ENCODE results near the gene SYCE1L.
"Not testable (repeated sequence)": the region's sequence is repeated elsewhere in the genome, so short reads cannot be mapped to it uniquely, and the experiment has no call there.

The SYCE1L gene

DNA sequence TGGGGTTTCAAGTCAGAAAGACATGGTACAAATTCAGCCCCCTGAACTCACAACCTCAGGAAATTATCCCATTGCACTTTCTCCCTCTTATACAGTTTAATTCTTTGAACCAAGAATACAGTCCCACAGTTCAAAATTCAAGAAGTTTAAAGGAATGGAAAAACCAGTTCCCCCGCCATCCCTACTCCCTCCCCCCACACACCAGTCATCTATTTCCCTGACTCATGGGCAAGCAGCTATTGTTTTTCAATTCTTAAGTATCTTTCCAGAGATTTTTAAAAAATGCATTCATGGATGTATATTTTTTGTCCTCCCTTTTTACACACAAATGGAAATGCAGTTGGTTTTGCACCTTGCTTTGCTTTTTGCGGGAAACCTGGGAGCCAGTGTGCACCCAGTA is 7.3 kb downstream of the SYCE1L start:
- no peak for DNase-seq (ENCODE audit: low spot score)

DNA sequence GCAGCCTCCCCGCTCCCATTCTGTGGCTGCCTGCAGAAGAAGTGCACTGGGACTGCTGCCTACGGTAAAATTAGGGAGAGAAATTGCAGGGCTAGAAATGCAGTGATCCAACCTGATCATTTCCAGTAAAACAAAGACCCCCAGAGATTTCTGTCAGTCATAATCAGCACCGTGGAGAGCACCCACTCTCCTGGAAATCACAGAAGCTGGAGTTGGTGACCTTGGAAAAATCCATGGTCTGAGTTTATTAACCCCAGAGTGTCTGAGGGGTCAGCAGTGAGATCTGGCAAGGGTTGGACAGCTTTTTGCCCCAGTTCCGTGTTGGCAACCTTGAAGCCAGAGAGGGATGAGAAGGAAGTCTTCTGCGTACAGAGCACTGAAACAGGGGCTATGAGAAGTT is 7.8 kb downstream of the SYCE1L start:
- DNase-seq (ENCODE audit: low spot score) = no peak

DNA sequence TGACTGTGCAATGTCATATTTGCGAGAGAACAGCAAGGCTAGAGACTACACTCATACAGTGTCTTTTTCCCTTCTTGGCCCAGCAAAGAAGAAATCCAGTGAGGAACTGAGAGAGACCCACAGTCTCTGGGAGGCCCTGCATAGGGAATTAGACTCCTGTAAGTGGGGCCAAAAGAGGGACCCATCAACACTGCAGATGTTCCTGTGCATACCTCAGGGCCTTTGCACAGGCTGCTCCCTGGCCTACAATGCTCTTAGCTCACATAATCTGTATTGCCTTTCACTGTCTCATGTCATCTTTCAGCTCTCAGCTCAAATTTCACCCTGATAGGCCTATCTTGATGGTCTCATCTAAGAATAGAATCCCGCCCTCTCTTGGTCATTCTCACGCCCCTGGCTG is 9.2 kb downstream of the SYCE1L start:
- no peak for DNase-seq (ENCODE audit: low spot score)

DNA sequence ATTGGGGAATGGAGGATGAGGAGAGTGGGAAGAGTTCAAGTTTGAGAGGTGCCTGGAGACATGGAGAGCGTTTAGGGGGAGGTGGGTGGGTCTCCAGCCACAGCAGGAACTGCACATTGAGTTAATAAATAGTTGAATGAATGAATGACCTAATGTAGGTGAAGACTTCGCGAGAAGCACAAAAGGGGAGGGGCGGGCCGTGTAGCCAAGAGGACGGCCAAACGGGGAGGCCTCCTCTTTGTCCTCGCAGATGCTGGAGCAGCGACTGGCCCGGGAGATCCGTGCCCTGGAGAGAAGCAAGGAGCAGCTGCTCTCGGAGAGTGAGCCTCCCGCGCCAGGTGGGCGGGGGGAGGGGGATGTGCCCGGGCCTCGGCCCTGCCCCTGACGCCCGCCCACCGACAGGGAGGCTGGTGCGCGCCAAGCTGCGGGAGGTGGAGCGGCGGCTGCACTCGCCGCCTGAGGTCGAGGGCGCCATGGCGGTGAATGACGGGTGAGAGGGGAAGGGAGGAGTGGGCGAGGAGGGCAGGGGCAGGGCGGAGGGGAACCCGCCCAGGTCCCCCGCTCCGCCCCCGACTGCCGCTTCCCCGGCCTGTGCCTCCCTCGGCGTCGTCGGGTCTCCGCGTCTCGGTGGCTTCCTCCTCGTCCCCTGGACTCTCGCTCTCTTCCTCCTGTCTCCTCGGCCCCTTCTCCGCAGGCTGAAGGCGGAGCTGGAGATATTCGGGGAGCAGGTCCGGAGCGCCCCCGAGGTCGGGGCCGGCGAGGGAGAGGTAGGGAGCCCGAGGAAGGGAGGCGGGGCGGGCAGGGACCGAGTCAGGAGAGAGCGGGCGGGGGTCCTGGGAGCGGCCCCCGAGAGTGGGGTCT is 12.9 kb downstream of the SYCE1L start:
- DNase-seq (ENCODE audit: low spot score) = peak; percentile 96

DNA sequence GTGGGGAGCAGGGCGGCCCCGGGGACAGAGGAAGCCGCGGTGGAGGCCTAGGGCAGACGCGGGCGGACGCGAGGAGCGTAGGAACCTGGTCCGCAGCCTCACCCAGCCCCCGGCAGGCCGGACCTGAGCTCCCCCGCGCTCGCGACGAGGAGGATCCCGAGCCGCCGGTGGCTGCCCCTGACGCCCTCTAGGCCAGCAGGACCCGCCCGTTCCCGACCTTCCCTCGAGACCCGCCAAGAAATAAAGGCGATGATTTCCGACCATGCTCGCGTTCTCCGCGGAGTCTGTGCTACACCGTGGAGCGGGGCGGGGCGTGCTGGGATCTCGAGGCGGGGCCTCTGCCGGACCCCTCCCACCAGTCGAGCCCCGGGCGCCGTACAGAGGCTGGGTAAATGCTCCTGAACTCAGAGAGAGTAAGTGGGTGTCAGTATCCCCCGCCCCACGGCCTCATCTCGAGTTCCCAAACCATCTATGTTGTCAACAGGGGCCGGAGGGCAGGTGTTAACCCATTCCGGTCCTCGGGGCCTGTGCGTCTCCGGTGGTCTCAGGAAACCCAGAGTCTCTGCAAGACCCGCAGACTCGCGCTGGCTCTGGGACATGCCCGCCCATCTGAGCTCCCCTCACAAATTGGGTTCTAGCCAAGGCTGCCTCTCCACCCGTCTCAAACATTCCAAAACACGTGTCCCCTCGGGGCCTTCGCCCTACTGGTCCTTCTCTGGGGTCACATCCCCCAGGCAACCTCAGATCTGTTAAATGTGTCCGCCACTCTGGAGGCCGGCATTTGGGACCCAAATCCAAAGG is 13.7 kb downstream of the SYCE1L start:
- peak; percentile 89 for DNase-seq (ENCODE audit: low spot score)

DNA sequence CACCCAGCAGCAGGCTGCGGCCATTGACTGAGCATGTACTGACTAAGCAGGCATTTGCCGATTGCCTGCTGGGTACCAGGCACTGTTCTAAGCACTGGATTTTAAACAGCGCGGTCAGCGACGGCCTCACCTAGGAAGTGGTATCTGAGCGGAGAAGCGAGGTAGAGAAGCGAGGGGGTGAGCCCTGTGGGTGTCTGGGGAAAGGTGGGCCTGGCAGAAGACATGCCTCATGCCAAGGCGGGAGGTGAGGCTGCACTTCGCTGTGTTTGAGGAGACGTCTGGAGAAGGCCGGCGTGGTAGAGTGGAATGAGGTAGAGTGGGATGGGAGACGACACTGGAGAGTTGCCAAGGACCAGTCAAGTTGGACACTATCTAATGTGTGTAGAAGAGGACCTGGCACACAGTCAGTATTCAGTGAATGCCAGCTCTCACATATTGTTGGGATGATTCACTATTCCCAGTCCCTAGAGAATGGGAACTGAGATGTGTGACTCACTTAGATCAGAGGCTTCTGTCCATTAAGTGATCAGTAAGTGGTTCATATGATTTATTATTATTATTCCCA is 14.4 kb downstream of the SYCE1L start:
- DNase-seq (ENCODE audit: low spot score) = no peak

DNA sequence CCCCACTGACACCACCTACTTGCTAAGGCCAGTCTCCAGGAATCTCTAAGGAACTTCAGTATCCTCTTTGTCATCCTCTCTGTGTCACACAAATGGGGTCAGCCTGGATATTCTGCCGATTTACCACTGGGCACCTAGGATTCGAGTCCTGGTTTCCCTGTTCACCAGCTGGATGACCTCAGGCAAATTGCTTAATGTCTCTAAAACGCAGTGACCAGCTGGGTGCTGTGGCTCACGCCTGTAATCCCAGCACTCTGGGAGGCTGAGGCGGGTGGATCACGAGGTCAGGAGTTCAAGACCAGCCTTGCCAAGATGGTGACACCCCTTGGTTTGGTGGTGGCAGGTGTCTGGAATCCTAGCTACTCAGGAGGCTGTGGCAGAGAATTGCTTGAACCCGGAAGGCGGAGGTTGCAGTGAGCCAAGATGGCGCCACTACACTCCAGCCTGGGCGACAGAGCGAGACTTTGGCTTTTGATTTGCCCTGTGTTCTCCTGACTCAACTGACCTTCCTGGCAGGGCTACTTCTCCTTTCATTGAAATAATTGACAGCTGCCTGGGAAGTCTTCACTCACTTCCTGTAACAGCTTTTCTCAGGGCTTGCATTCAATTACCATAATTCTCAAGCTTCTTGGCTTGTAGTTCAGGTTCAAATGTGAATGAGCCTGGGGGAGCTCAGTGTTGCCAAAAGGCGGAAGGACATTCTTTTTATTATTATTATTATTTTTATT is 15.4 kb downstream of the SYCE1L start:
- DNase-seq (ENCODE audit: low spot score) = no peak

DNA sequence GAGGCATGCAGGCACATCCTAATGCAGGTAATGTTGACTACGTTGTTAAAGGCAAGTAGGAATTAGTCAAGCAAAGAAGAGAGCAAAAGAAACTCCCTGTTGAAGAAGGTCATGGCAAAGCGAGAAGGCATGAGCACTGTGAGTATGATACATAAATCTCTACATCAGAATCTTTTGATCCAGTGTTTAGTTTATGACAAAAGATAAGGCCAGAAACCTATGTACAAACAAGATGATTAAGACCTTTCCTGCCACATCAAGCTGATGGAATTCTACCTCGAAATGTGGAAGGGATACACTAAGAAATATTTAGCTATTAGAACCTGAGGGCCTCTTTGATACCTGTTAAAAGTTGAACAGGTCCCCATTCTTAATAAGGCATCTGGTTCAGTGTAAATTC is 20.2 kb downstream of the SYCE1L start:
- DNase-seq (ENCODE audit: low spot score) = no peak

DNA sequence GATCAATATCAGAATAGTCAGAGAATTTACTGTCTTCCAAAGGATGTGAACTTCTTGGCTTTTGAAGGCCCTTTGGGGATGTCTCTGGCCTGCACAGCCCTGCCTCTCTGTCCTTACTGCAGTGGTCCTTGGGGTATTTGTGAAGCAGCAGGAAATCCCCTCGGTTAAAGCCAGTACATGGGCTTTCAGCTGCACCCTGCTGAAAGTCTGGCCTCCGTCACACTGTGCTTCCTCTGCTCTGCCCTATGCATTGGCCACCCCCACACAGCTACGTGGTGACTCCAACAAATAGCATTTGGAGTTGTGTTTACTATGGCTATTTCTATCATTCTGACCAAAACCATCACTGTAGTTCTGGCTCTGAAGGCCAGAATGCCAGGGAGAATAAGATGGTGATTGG is 21.2 kb downstream of the SYCE1L start:
- DNase-seq (ENCODE audit: low spot score) = no peak

DNA sequence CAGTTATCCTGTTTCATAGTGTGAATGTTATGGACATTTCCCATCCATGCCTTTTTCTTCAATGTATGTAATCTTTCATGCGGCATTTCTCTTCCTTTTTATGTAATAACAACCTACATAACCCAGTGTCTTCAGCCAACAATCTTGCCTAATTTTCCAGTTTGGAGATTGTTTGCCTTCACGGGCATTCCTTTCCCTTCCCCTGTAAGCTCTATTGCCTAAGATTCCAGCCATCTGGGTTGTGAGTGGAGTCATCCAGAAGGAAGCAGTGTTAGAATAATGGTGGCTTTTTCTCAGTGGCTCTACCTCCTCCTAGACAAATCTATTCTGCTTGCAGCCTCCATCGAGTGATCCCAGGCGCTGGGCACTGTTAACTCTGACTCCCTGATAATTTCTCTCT is 22.3 kb downstream of the SYCE1L start:
- no peak for DNase-seq (ENCODE audit: low spot score)

DNA sequence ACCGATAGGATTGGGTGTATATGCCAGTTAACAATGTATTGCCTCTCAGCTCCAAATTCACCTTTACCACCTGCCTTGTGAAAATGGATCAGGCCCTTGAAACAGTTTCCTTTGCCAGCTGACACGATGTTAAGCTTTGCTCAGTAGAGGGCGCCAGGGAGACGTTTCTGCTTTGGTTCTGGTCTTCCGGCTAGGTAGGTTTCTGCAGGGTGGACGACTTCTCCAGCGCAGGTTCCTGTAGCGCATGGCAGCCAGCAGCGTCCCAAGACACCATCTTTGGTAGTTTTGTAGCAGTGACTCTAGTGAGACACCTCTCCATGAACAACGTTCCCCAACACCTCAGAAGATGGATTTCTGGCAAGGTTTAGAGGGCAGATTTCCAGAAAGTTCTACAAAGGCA is 24.0 kb downstream of the SYCE1L start:
- DNase-seq (ENCODE audit: low spot score) = peak; percentile 48

DNA sequence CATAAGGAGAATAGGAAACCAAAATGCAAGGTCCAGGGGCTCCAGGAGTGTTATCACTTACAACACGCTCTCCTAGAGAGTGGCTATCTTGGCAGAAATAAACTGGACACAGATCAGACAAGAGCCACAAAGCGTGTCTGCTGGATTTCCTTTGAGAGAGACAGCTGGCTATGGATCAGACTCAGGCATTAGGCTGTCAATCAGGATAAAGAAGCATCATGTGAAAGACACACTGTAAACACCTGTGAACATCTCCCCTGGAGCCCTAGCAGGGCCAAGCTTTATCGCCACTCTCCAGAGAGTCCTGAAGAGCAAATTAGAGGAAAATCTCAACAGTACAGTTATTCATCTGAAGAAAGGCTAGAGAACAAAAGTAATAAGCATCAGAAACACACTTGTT is 26.0 kb downstream of the SYCE1L start:
- DNase-seq (ENCODE audit: low spot score) = no peak

DNA sequence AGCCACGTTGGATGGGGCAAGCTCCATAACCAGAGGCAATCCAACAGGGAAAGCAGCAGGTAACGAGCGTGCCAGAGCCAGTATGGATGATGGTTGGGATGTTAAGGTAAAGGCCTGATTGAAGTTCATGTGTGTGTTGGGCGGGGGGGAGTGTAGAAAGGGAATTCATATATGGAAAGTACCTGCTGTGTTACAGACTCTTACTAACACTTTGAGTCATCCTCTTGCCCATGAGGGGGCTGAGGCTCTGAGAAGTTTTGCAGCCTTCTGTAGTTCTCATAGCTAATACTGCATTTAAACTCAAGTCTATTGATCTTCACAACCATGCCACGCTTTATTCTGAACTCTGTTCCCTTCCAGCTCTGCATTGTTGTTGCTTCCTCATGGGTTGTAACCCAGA is 28.5 kb downstream of the SYCE1L start:
- DNase-seq (ENCODE audit: low spot score) = no peak

DNA sequence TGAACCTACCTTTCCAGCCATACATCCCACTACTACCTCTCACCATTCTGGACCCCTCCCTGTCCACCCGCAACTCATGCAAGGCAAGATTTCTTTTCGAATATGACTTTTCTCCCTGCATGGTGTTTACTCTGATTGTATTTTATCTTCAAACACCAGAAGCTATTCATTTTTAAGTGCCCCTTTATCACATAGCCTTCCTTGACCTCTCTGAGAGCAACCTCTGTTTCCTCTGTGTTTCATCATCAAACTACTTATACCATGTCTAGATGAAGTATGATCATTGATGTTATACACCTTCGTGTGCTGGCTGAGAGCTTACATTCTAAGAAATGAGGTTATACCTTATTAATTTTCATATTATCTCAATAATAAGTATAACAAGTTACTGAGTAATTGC is 31.8 kb downstream of the SYCE1L start:
- no peak for DNase-seq (ENCODE audit: low spot score)

DNA sequence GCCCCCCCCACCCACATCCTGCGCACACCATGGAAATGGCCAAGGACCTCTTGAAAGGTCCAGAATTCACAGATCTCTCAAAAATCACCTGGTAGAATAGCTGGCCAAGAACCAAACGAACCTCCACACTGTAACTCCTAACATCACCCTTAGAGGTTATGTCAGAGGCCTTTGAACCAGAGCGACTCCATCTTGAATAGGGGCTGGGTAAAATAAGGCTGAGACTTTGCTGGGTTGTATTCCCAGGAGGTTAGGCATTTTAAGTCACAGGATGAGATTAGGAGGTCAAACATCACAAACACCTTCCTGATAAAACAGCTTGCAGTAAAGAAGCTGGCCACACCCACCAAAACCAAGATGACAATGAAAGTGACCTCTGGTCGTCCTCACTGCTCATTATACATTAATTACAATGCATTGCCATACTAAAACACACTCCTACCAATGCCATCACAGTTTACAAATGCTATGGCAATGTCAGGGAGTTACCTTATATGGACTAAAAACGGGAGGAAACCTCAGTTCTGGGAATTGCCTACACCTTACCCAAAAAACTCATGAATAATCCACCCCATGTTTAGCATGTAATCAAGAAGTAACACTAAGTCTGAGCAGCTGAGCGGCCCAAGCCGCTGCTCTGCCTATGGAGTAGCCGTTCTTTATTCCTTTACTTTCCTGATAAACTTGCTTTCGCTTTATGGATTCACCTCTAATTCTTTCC is 34.8 kb downstream of the SYCE1L start:
- DNase-seq (ENCODE audit: low spot score) = no peak

DNA sequence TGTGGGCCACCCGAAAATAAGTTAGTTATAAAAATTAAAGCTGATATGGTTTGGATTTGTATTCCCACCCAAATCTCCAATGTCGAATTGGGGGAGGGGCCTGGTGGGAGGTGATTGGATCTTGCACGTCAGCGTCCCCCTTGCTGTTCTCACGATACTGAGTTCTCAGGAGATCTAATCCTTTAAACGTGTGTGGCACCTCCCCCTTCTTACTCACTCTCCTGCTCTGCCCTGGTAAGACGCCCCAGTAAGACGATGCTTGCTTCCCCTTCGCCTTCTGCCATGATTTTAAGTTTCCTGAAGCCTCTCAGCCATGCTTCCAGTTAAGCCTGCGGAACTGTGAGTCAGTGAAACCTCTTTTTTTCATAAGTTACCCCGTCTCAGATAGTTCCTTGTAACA is 35.4 kb downstream of the SYCE1L start:
- peak; percentile 45 for DNase-seq (ENCODE audit: low spot score)

DNA sequence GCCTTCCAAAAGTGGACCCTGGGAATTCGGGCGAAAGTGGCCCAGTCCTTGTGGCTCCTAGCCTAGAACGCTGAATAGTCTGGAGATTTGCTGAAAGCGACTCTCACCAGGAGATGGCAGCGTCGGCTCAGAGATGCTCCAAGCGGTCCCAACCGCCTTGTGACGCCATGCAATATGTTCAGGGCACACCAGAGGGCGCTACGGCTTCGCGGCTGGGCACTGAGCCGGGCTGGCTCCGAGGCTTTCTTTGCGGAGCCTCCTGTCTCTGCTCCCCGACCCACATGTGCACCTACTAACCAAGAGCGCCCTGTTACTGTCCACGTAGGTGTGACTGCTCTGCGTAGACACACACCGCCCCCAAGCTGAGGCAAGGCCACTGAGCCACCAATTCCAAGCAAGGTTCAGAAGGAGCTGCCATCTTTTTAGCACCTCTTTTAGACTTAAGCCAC is 36.9 kb downstream of the SYCE1L start:
- peak; percentile 90 for DNase-seq (ENCODE audit: low spot score)

DNA sequence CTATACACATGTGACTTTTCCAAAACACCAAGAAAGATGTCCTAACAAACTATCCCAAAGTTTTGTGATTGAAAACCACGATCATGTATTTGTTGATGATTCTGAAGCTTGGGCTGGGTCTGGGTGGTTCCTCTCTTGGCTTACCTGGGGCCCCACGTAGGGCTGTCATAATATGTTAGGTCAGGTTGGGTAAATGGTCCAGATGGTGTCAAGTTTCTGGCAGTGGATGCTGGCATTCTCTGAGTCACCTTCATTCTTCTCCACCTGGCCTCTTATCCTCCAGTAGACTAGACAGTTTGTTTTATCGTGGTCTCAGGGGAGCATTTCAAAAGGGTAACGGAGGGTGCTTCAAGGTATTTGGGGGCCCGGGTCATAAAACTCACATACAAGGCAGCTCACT is 39.4 kb downstream of the SYCE1L start:
- DNase-seq (ENCODE audit: low spot score) = no peak

DNA sequence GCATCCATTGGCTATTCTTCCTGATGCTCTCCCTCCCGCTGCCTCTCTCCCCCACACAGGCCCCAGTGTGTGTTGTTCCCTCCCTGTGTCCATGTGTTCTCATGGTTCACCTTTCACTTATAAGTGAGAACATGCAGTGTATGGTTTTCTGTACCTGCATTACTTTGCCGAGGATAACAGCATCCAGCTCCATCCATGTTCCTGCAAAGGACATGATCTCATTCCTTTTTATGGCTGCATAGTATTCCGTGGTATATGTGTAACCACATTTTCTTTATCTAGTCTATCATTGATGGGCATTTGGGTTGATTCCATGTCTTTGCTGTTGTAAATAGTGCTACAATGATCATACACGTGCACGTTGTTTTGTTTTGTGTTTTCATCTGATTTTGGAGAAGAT is 43.3 kb downstream of the SYCE1L start:
- DNase-seq (ENCODE audit: low spot score) = not testable (repeated sequence)

DNA sequence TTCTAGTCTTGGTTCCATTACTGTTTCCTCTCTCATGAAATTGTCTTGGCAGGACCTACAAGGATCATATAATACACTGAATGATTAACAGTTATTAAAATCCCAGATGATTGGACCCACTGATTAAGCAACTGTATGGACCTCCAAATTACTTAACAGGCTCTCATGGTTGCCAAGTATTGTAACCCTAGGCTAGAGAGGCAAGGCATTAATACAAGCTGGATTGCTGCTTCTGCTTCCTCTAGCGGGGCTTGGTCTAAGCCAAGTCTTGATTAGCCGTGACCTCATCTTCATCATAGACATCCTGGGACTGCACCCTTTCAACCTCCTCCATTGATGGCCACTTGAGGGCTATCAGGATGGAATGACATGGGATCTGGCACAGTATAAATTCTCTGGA is 46.9 kb downstream of the SYCE1L start:
- no peak for DNase-seq (ENCODE audit: low spot score)

DNA sequence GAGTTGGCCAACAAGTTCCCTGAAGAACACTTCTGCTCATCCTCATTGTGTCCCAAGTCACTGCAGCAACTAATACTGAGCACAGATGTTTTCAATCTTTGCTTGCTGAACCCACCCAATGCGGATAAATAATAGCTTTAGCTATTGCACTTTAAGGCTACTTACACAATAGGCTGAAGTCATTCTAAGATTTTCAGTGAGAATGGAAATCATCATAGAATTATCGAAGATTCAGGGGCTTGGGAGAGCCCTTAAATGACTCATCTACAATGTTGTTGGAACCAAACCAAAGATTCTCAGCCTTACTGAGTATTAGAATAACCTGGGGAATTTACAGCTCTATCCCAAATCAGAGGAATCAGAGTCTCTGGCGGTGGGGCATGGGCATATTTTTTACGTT is 51.2 kb downstream of the SYCE1L start:
- DNase-seq (ENCODE audit: low spot score) = no peak

Measured in D341Med (cell line).